ENCODE measurements around the gene PER2.

Gene PER2

GRCh38 chr2:238296638-238297457, 8.4 kb upstream of the PER2 start:
- no peak for TF ChIP-seq CTCF (IDR thresholded peaks at IDR 0.05; ENCODE audit: low read depth, low read length)
- H3K4me3 ChIP-seq (ENCODE audit: low read depth, low read length), result no peak overlapping the region
- H3K9me3 ChIP-seq, result no peaks in the 10 kb centered on the region
- H3K4me1 ChIP-seq, result no peaks in the 10 kb centered on the region
- no peak for DNase-seq
- H3K27me3 ChIP-seq, result 0 out of 2 replicates have a peak, but pooled peaks cover 4% of the 10 kb centered on the region
- H3K36me3 ChIP-seq, result no peaks in the 10 kb centered on the region

GRCh38 chr2:238295144-238296112, 7.0 kb upstream of the PER2 start:
- Histone ChIP-seq H3K36me3 (no peaks in the 10 kb centered on the region), H3K4me1 (no peaks in the 10 kb centered on the region), H3K27me3 (0 out of 2 replicates have a peak, but pooled peaks cover 4% of the 10 kb centered on the region), H3K9me3 (no peaks in the 10 kb centered on the region), H3K4me3 (ENCODE audit: low read depth, low read length) (no peak overlapping the region)
- no peak for DNase-seq
- TF ChIP-seq CTCF (IDR thresholded peaks at IDR 0.05; ENCODE audit: low read depth, low read length), result no peak

- Histone ChIP-seq H3K36me3 (no peaks in the 10 kb centered on the region), H3K4me1 (no peaks in the 10 kb centered on the region), H3K9me3 (no peaks in the 10 kb centered on the region), H3K4me3 (ENCODE audit: low read depth, low read length) (no peak overlapping the region), H3K27me3 (0 out of 2 replicates have a peak, but pooled peaks cover 4% of the 10 kb centered on the region)
- DNase-seq, result no peak
- TF ChIP-seq CTCF (IDR thresholded peaks at IDR 0.05; ENCODE audit: low read depth, low read length), result no peak
Observed at GRCh38 chr2:238294393-238295143, 6.2 kb upstream of the PER2 start.

- no peak for TF ChIP-seq CTCF (IDR thresholded peaks at IDR 0.05; ENCODE audit: low read depth, low read length)
Observed at GRCh38 chr2:238294046-238294392, 5.6 kb upstream of the PER2 start.

GRCh38 chr2:238291550-238292281, 3.3 kb upstream of the PER2 start:
- no peak for DNase-seq
- no peak for TF ChIP-seq CTCF (IDR thresholded peaks at IDR 0.05; ENCODE audit: low read depth, low read length)
- Histone ChIP-seq H3K4me3 (ENCODE audit: low read depth, low read length) (no peak overlapping the region), H3K9me3 (no peaks in the 10 kb centered on the region), H3K36me3 (no peaks in the 10 kb centered on the region; the same call in 1 of the 2 replicates), H3K27me3 (no peaks in the 10 kb centered on the region), H3K4me1 (no peaks in the 10 kb centered on the region)

More at GRCh38 chr2:238294046-238294392, 5.6 kb upstream of the PER2 start:
- Histone ChIP-seq H3K27me3 (0 out of 2 replicates have a peak, but pooled peaks cover 4% of the 10 kb centered on the region), H3K36me3 (no peaks in the 10 kb centered on the region), H3K4me3 (ENCODE audit: low read depth, low read length) (no peak overlapping the region), H3K9me3 (no peaks in the 10 kb centered on the region), H3K4me1 (no peaks in the 10 kb centered on the region)
- no peak for DNase-seq

Measured in BE2C (cell line).